Thoracic aorta endothelial cell (primary cell): ENCODE results near the gene CDC20. TPM values are rescaled to one million over a fixed set of nuclear protein-coding genes. Genes with fewer than 3 reads are reported as not detected.

Experiments used
- total RNA-seq: library from RNA; depleted of rRNA; stranded (reverse); fragments of >200 nt; gene quantifications from 2 replicates; pipeline ENCODE4 v1.2.3, GENCODE V29; 2012

CDC20 gene
- 95.6 and 147 TPM in 2 replicates for total RNA-seq

DNA sequence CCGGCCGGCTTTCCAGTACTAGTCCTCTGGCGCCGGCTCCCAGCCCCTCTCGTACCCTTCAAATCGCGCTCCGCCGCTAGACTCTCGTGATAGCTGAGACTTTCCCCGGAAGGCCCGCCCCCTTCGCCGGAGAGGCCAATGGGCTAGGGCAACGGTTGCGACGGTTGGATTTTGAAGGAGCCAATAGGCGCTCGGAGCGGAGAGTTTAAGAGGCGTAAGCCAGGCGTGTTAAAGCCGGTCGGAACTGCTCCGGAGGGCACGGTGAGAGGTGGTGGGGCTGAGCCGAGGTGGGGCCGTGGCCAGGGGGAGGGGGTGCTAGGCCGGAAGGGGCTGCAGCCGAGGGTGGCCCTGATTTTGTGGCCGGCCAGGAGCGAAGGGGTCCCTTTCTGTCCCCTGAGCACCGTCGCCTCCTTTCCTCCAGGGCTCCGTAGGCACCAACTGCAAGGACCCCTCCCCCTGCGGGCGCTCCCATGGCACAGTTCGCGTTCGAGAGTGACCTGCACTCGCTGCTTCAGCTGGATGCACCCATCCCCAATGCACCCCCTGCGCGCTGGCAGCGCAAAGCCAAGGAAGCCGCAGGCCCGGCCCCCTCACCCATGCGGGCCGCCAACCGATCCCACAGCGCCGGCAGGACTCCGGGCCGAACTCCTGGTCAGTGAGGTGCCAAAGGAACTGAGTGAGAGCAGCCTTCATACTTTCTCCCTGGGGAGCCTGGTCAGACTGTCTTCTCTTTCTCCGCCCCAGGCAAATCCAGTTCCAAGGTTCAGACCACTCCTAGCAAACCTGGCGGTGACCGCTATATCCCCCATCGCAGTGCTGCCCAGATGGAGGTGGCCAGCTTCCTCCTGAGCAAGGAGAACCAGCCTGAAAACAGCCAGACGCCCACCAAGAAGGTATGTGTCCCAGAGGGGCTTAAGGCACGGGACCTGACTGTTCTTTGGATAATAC, at the start of gene CDC20:
TSS of gene CDC20 (plus strand) at position 236 of the 948 bp plus-strand sequence. CDS start at position 471, 235 bp downstream.

DNA sequence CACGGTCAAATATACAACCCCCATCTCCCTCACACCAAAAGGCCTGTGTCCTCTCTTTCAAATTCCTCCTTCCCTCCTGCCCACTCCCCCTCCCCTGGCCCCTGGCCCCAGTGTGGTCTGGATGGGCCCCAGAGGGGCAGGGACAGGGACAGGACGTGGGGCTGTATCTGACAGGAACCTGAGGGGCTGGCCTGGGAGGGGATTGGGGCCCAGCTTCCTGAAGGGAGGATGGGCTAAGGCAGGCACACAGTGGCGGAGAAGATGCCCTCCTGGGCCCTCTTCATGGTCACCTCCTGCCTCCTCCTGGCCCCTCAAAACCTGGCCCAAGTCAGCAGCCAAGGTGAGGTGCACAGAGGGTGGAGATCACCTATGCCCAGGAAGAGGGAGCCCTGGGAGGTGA, 21.2 kb upstream of the CDC20 start, which contains the start of gene MPL:
TSS of gene MPL (plus strand) at position 231 of the 400 bp plus-strand sequence. CDS start at position 262, 31 bp downstream.

GRCh38 chr1:43367904-43368645, 9.3 kb downstream of the CDC20 start, which contains the start of gene ELOVL1:
Gene ELOVL1, minus strand, starts transcription at chr1:43368011. Its CDS starts 2,402 bp downstream, at chr1:43365609.

GRCh38 chr1:43389326-43390313, 30.8 kb downstream of the CDC20 start, which contains the start of the genes MED8 and SZT2:
Gene MED8, minus strand, starts transcription at chr1:43389800. Its CDS starts 36 bp downstream, at chr1:43389764.
Gene SZT2, plus strand, starts transcription at chr1:43389899. Its CDS starts 70 bp downstream, at chr1:43389969.

Other genes starting within 250 kb of the CDC20 start
- gene EBNA1BP2, start 186.7 kb upstream of the CDC20 start, total RNA-seq: 178 and 201 TPM in 2 replicates
- 0.14 and 0.53 TPM in 2 replicates for gene CFAP57, start 186.7 kb upstream of the CDC20 start, total RNA-seq
- not detected in 2 replicates for gene TMEM125, start 89.0 kb upstream of the CDC20 start, total RNA-seq
- gene C1orf210, start 73.4 kb upstream of the CDC20 start, total RNA-seq: not detected in 2 replicates
- gene TIE1, start 58.0 kb upstream of the CDC20 start, total RNA-seq: 436 and 472 TPM in 2 replicates
- gene MPL, start 21.2 kb upstream of the CDC20 start, total RNA-seq: 0.07 TPM in 1 of 2 replicates, not detected in the other
- gene ELOVL1, start 9.0 kb downstream of the CDC20 start, total RNA-seq: 65.3 and 80.0 TPM in 2 replicates
- gene MED8, start 30.8 kb downstream of the CDC20 start, total RNA-seq: 41.1 and 46.1 TPM in 2 replicates
- 31.6 and 38.9 TPM in 2 replicates for gene SZT2, start 30.9 kb downstream of the CDC20 start, total RNA-seq
- 74.1 and 154 TPM in 2 replicates for gene HYI, start 95.0 kb downstream of the CDC20 start, total RNA-seq
- gene PTPRF, start 171.9 kb downstream of the CDC20 start, total RNA-seq: 139 and 161 TPM in 2 replicates